Measurements from ENCODE around the gene ZNF770. TPM values are rescaled to one million over a fixed set of nuclear protein-coding genes. Genes with fewer than 3 reads are reported as not detected.

The ZNF770 gene
- total and polyA plus RNA-seq, 9 of the 15 experiments (the other 6 are each of a cell fraction or from before 2014, with no cell fraction given): 3.4 to 50.8 (median 40.3) TPM

GRCh38 chr15:34969340-34970097 lies 18.6 kb downstream of the ZNF770 start, which contains the start of gene AQR (continued):
- TF ChIP-seq PATZ1 (CRISPR knock-in tag; IDR thresholded peaks at IDR 0.05; ENCODE audit: borderline replicate concordance) (no peak), CBX3 (IDR thresholded peaks at IDR 0.05; ENCODE audit: borderline replicate concordance in 1 of 2, low read length in 2 of 2) (peak in 1 of 2 experiments; percentile 78; a peak in 2 of 3 replicates), KAT8 (IDR thresholded peaks at IDR 0.05; ENCODE audit: low read depth) (no peak), NR3C1 (CRISPR knock-in tag; IDR thresholded peaks at IDR 0.05) (no peak), SMAD3 (CRISPR knock-in tag; conservative IDR thresholded peaks at IDR 0.05) (no peak), KHSRP (IDR thresholded peaks at IDR 0.05) (no peak), POLR3G (IDR thresholded peaks at IDR 0.05; ENCODE audit: extremely low read depth, insufficient read length, insufficient replicate concordance) (no peak), PURB (CRISPR knock-in tag; IDR thresholded peaks at IDR 0.05; ENCODE audit: low read depth) (no peak), ATF6 (CRISPR knock-in tag; IDR thresholded peaks at IDR 0.05) (no peak), ELK1 (CRISPR knock-in tag; IDR thresholded peaks at IDR 0.05) (no peak), RBM34 (IDR thresholded peaks at IDR 0.05; ENCODE audit: borderline replicate concordance, insufficient read depth, low read length) (no peak), ZNF316 (IDR thresholded peaks at IDR 0.05) (no peak), SETDB1 (IDR thresholded peaks at IDR 0.05; ENCODE audit: low read length) (no peak), SNIP1 (IDR thresholded peaks at IDR 0.05; ENCODE audit: low read depth) (0 out of 2 replicates have a peak, but pooled peaks have one; percentile 18), MBD1 (CRISPR knock-in tag; IDR thresholded peaks at IDR 0.05) (no peak), JUN (IDR thresholded peaks at IDR 0.05; ENCODE audit: borderline replicate concordance, low read depth, low read length) (peak; percentile 27; the same call in 1 of the 2 replicates), JUN (CRISPR knock-in tag; IDR thresholded peaks at IDR 0.05; ENCODE audit: borderline replicate concordance) (no peak), BACH1 (tag; IDR thresholded peaks at IDR 0.05) (no peak), STAG1 (CRISPR knock-in tag; IDR thresholded peaks at IDR 0.05; ENCODE audit: borderline replicate concordance) (no peak), PHF8 (IDR thresholded peaks at IDR 0.05; ENCODE audit: borderline replicate concordance, low read length) (peak; percentile 99), HLTF (IDR thresholded peaks at IDR 0.05) (no peak), POLR3A (IDR thresholded peaks at IDR 0.05; ENCODE audit: borderline replicate concordance, extremely low read depth, insufficient read depth, insufficient read length) (no peak)

Measured in K562 (cell line).